Measurements from ENCODE around the gene REEP3.

Gene REEP3

DNA sequence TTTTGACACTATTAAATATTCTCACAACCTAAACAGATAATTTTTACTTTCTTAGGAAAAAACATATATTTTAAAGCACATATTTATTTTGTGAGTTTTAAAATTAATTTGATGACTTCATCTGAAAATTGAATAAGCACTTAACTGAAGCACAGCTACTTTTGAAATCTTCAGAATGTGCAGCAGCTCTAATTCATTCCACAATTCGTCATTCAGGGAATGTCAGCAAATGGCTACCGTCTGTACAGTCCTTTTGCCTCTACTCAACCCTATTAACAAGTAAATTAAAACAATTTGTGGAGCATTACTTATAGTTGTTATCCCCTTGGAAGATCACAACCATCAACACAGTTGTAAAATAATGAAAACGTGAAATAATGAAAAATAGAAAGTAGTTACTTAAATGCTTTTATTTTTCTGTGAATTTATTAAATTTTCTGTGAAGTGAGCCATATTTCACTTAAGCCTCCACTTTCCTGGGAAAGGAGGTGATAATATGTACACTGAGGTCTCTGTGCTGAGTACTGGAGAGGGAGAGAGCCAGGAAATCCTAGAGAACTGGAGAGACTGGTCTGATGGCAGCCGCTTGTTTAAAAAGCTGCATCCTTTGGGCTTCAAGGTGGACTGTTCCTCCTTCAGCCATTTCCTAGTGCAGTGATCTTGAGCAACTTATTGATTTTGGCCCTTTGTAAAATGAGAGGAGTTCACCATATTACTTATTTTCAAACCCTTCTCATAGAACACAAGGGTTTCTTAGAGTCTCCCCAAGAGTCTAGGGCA, 70.6 kb downstream of the REEP3 start:
- no peak for DNase-seq

DNA sequence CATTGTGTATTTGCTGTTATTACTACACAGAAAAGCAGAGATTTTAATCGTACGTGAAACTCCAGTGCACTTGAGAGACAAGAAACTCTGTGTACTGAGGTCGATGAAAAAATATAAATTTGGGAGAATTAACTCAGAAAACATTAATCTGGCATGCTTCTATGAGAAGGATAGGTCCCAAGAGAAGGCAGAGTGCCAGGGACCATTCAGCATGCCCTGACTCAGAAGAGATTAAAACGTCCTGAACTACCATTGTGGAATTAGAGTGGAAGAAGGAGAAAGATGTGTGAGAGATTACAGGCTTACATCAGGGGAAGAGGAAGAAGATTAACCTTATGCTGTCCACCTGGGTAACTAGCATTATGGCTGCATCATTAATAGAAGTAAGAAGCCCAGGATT, 72.4 kb downstream of the REEP3 start:
- DNase-seq = no peak

DNA sequence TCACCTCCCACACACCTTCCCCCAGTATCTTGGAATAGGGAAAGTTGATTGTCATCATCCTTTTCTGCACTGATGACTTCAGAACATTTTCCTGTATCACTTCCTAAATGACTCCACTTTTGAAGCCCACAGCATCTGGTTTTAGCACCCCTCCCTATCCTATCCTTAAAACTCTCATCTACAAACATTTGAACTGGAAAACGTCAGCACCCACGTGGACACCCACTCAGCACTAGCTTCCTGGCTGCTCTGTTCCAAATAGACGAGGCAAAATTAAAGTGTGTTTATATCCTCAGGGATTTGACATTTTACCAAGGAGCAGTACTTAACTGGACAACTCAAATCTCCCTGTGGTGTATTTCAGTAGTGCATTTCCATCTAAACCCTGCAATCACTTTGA, 73.9 kb downstream of the REEP3 start:
- no peak for DNase-seq

DNA sequence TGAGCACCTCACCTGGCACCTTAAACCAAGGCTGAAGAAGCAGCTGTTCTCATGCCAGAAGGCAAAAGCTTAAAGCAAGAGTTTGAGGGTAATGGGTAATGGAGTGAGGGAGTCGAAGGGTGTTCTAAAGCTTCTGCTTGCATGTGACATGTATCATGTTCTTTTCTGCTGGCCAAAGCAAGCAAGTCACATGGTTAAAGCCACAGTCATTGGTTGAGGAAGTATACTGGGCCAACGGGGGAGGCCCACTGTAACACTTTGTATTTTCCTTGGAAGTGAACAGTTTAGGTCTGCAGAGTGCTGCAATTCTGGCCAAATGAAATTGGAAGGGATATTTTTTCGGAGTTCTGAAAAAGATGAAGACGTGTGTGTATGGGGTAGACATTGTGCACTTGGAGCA, 75.7 kb downstream of the REEP3 start:
- DNase-seq = no peak

DNA sequence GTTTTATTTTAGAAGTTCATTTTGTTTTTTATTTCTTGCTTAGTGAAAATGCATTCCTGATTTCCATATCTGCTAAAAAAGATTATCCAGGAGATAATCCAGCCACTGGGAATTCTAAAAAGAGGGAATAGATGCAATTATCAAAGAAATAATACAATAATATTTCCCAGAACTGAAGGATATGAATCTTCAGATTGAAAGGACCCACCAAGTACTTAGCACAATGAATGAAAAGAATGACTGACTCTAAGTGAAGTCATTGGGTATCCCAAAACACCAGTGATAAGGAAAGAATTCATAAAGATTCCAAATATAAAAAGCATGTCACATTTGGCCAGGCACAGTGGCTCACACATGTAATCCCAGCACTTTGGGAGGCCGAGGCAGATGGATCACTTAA, 79.3 kb downstream of the REEP3 start:
- no peak for DNase-seq

DNA sequence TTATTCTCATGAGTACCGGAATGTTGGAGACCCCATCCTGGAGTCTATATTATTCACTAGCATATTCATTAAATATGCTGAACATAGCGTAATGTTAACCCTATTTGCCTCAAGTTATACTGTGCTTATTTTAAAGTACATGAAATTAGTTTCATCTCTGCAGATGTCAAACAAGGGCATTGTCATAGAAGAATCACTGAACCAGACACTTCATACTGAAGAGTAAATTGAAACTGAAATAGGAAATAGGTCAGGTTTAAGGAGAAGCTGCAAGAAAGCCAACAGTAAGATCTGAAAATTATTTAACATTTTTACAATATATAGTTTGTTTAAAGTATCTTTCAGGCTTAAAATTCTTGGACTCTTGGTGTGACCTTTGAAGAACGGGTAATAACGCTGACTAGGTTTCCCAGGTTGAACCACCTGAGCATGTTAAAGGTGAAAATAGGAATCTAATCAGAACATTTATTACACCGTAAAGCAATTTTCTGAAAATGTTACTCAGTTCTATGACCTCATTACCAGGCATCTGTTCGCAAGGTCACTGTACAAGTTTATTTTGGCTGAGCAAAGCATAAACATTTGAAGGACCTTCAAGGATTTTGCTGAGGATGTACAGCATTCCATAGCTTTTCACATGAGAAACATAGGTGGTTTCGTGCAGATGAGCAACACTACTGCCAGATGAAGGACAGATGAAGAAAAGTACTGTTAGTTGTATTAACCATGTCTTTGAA, 82.7 kb downstream of the REEP3 start:
- DNase-seq = no peak

DNA sequence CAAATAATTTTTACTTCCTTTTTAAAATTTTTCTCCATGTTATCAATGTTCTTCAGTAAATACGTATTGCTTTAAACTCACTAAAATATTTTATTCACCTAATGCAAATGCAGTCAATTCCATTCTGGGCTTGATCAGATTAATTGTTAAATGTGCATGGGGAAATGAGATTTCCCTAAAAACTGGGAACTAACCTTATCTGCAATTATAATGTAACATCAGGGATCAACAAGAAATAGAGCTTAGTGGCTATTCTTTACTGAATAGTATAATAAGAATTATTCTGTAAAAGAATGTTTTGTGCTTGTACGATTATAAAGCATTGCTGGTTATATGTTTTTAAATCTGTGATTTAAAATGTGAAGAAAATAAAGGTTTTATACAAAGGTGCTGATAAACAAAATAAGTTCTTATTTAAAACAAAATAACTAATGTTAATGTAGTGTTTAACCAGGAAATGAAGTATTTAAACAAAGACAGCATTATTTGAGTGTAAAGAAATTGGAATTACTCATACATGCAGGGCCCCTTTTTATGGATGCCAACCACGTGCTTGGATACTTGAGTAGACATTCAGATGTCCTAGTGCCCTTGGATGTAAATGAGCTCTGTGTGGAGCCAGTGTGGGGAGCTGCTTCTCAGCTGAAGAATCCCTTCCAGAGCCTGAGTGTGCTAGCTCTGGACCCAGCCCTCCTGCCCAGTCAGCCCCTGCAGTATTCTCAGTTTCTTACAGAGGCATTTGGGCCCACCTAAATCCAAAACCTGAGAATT, 84.2 kb downstream of the REEP3 start:
- no peak for DNase-seq

DNA sequence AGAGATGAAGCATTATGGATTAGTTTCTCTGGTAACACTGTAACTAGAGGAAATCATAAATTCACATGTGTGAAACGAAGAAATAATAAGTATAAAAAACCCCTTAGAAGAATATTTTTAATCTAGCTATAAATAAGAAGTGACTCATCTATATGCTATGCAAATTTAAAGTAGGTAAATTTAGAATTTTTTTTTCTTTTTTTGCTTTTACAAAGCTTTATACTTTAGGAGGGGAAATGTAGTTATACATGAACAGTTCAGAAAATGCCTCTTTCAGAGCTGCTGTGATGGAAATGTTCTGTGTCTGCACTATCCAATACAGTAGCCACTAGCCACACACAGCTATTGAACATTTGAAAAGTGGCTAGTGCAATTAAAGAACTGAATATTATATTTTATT, 87.3 kb downstream of the REEP3 start:
- no peak for DNase-seq

DNA sequence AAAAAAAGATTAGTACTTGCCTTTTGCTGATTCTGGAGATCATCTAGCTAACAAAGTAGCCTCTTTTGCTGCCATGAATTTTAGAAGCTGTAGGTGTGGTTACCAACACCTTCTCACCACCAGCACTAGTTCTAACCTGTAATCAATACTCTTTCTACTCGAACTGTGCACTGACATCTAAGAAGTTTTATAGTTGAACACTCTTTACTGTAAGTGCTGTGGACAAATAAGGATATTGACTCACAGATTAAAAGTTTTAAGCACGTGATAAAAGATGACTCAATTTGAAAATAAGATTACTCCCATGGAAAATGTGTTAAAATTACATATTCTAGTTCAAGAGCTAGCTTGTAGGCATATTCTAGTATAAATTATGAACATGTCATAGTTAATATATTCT, 89.9 kb downstream of the REEP3 start:
- no peak for DNase-seq

DNA sequence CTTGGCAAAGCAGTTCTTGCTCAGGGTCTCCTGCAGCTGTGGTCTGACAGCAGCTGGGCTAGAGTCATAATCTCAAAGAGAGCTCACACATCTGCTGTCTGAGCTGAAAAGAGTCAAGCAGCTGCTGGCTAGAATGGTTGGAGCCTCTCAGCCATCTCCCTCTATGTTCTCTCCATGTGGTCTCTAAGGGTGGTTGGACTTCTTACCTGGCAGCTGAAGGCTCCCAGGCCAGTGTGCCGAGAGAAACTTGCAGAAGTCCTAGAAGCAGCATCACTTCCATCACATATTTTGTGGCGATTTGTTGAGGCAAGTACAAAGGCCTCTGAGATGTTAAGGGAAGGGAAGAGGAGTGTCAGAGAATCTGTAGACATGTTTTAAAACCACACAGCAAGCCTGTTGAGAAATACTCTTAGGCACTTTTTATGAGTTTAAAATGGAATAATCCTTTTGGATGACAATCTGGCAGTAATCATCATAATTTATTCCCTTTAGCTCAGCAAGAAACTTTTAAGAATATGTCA, 93.2 kb downstream of the REEP3 start:
- peak; percentile 5 for DNase-seq

DNA sequence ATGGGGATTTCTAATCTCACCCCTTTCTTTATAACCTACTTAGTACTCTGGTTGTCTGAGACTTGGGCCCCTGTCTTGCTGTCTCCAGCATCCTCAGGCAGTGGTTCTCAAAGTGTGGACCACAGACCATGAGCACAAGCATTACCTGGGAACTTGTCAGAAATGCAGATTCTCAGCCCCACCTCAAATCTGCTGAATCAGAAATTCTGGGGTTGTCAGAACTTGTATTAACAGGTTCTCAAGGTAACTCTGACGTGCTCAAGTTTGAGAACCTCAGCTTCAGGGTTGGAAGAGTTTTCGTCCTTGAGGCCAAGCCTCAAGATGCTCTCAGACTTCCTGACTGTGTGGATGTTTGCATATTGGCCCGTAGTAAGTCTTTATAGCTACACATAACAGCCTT, 97.4 kb downstream of the REEP3 start:
- DNase-seq = no peak

DNA sequence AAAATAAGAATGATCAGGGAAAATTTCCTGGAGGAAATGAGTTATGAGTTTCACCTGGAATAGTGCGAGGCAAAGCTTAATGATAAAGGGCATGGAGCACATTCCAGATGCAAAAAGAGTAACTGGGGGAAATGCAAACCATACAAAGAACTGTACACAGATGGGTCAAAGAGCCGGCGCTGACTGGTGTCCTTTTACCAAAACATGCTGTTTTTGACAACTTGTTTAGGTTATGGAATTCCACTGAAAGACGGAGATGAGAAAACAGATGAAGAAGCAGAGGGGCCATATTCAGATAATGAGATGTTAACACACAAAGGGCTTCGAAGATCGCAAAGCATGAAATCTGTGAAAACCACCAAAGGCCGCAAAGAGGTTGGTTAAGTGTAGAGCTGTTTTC, 98.2 kb downstream of the REEP3 start:
- DNase-seq = no peak

DNA sequence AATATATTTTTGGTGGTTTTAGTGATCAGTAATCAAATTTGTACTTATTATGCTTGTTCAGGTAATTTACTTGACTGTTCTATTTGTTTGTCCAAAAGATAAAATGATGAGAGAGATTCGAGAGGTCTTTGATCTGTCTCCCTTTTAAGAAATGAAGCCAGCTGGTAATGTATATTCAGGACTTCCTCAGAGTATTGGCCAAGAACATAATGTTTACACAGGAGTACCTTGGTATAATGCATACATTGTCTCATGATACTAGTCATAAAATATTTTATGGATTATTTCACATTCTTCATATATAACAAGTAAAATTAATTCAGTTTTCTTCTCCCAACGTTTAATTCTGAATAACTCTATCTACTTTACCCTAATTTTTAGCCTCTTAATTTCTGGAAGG, 100.9 kb downstream of the REEP3 start:
- DNase-seq = no peak

DNA sequence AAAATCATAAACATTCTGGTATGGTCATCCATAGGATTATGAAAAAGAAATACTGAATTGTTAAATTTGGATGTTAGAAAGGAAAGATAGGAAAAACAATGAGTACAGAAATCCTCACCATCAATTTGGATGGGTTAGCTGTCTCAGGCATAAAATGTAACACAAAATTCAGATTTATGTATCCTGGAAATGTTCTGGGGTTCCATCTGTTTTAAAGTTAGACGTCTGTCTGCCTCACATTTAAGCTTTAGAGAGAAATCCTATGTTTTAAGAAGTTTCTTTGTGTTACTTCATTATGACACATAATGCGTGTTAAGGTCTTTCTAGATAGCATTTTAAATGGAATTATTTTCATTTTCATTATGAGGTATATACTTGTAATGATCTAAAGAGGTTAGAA, 103.5 kb downstream of the REEP3 start:
- no peak for DNase-seq

DNA sequence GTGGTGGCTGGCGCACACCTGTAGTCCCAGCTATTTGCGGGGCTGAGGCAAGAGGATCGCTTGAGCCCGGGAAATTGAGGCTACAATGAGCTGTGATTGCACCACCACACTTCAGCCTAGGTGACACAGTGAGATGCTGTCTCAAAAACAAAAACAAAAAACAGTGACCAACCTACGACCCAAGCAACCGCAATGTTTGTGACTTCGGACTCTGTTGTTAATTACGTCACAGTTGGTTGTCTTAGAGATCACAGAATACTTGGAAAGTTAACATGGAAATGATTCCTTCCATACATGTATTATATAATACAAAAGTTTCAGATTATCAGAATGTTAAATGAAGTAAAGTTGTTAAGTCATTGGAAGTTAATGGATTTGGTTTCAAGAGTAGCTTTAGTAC, 106.2 kb downstream of the REEP3 start:
- DNase-seq = no peak

DNA sequence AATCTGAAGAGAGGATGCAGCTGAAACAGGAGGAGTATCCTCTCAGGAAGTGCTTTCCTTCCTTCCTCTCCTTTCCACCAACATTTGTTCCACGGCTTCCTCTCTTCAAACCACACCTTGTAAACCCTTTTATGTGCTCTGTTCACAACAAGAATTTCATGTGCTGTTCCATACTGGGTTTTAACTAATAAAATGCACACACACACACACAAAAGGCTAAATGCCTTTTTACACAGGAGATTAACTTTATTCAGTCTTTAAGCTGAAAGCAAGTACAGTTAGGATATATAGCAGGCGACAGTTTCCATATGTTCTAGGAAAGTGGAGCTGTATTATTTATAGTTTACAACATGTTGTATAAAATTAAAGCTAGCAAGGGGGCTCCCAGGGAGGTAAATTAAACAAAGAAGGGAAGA, 106.7 kb downstream of the REEP3 start:
- DNase-seq = no peak

DNA sequence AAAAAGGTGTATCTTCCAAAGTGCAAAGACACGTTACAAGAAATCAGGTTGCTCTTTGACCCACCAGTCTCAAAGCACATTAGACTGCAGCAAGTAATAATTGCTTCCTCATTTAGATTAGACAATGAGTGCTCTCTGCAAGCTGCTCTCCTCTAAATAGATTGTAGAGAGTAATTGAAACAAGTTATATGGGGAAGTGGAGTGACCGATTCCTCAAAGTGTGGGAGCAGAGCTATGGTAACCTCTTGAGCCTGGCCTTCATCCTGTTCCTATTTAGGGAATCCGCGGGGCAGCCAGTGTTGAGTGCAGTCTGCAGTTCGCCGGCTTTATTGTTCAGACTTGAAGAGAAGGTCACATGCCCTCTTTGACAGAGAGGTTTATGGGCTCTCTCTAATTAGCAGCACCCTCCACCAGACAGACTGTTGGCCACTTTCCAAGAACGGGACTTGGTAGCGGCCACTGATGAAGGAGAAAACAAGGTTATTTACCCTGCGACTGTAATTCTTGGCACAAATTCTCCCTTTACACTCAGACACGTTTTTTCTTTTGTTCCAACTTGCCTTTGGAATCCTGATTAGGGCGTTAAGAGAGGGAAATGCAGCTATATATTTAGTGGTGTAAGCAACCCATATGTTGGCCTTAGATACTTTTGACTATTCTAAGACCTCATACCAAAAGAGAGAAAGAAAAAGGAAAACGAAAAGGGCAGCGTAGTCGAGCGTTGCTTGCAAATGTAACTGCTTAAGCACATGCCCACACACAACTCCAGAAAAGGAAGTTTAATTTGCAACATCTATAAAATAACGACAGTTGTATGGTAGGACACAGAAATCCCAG, 107.5 kb downstream of the REEP3 start:
- peak; percentile 95 for DNase-seq

DNA sequence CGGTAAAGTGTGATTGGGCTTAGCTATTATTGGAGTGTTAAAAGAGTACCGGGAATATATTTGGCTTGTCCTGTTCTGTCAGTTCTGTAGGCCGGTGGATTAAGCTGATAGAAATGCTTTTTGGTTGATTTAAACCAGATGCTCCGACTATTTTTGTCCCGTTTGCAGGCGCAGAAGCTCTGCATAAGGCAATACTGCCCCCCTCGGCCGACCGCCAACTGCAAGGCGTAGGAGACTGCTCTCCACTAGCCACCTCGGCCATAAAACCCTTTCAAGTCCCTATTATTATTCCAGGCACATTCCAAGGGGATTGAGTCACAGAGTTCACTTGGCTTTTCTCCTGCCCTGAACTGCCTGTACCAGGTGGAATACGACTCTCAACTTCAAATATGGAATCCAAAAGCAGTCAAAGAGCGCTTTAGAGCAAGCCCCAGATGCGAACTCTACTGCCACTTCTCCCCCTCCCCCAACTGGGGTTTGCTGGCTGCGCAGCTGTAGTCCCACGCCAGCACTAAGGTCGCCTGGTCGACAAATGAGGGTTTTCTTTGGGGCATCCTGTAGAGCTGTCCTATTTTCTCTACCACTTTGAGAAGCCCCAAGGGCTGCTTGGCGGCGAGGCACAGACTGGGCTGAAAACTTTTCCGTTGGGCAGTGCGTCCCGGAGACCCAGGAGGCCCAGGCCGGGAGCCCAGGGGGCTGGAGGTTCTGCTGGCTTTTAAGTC, 108.3 kb downstream of the REEP3 start:
- peak; percentile 81 for DNase-seq

DNA sequence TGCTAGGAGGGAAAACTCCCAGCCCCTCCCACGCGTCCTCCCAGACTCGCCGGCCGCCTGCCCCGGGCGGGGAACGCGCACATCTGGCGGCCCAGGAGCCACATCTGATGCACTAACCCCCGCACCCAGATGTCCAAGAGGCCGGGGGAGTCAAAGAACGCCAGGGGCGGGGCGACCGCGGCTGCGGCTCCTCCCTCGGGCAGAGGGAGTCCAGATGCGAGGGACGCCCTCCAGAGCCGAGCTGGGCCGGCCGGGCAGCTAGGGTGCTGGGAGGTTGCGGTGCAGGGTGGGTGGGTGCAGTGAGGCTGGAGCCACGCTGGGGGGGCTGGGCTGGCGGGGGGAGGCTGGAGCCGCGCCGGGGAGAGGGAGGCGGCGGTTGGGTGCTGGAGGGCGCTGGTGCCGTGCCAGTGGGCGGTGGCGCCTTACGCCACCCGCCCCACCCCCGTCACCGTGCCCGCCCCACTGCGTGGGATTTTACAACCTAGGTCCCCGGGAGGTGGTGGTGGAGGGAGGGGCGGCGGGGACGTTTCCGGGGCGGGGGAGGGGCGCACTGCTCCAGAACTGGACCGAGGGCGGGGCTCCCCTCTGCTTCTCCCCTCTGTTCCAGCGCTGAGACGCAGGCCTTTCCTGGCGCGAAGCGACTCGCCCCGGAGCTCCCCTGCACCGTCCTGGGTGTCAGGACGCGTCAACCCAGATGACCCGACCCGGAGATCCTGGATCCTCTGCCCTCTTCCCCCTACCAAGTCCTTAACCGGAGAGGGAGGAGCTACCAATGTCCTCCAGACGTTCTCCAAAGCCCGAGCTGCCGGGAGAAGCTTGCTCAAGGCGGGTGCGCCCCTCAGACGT, 109.1 kb downstream of the REEP3 start:
- peak; percentile 80 for DNase-seq

DNA sequence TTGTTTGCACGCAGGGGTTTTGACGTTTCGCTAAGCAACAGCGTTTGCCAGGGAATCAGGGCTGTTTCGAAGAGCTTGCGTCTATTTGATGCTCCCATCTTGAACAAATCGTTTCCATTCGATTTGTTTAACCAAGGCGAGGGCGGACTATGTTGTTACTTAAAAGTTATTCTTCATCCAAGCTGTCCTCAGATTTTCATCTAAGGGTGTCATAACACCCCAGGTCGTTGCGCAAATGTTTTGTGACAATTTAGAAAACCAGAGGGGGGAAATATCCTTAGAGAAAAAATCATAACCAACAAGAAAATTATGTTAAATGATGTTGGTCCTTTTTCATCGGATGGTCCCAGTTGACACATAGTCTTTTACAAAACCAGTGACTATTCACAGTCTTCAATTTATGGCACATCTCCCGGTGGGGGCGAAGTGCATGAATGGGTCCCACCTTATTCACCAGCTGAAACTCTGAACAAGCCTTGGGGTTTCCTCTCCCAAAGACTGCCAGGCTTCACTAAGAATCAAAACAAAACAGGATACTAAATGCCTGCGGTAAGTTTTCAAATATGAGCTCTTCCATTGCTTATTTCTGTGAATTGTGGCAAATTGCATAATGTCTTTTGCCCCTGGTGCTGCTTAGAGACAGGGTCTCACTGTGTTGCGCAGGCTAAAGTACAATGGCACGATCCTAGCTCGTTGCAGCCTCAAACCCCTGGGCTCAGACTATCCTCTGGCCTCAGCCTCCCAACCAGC, 109.9 kb downstream of the REEP3 start:
- DNase-seq = no peak
